GM18520 (cell line): Measurements from ENCODE around the gene MAST3.
"Not testable (repeated sequence)": the region's sequence is repeated elsewhere in the genome, so short reads cannot be mapped to it uniquely, and the experiment has no call there.

Source experiments
- ATAC-seq: cut with Tn5 transposase; IDR thresholded peaks from one replicate; pipeline ENCODE4 v1.9.1; 2021; ENCODE audit not compliant: unreplicated experiment

The MAST3 gene

GRCh38 chr19:18156841-18157464, 59.4 kb downstream of the MAST3 start:
- ATAC-seq: no peak

DNA sequence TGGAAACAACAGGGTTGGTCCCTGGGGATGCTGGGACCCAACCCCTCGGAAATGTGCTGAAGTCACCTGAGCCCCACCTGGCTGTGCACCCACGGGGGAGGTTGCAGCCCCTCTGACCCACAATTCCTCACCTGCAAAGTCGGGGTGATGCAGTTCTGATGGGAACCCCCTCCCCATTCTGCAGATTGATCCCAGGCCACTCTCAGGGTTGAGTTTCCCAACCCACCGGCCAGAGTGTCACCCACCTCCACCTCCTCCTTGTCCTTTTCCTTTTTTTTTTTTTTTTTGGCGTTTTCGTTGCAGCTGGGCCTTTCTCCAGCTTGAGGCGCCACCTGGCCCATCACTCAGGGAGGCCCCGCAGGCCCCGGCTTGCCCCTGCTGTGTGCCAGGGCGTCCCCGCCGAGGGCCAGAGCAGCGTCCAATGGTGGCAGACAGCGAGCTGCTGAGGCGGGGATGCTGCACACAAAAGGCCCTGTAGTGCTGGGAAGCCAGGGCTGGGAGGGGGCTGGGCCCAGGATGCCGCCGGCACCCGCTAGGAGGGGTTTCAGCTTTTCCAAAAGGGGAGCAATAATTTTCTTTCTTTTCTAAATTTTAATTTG, 60.0 kb downstream of the MAST3 start:
- ATAC-seq: no peak

DNA sequence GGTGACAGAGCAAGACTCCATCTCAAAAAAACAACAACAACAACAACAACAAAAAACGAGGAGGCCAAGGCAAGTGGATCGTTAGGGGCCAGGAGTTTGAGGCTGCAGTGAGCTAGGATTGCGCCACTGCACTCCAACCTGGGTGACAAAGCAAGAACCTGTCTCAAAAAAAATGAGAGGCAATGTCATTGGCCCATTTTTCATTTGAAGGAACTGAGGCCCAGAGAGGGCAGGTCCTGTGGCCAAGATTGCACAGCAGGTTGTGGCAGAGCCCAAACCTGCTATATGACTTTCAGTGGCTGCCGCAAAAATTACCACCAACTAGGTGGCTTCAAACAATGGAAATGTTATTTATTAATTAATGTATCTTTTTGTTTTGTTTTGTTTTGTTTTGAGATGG, 60.9 kb downstream of the MAST3 start:
- ATAC-seq: no peak

DNA sequence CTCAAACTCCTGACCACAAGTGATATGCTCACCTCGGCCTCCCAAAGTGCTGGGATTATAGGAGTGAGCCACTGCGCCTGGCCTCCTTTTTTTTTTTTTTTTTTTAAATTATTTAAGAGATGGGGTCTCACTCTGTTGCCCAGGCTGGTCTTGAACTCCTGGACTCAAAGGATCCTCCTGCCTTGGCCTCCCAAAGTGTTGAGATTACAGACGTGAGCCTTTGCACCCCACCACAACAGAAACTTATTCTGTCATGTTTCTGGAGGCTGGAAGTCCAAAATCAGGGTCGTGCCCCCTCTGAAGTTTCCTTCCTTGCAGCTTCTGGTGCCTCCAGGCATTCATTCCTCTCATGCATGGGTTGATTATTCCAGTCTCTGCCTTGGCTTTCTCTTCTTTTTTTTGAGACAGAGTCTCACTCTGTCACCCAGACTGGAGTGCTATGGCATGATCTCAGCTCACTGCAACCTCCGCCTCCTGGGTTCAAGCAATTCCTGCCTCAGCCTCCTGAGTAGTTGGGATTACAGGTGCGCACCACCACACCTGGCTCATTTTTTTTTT, 61.6 kb downstream of the MAST3 start:
- not testable (repeated sequence) for ATAC-seq

GRCh38 chr19:18159810-18160209, 62.2 kb downstream of the MAST3 start:
- no peak for ATAC-seq

- no peak for ATAC-seq
Observed at GRCh38 chr19:18160493-18160970, 63.0 kb downstream of the MAST3 start.

- peak; percentile 56 for ATAC-seq
Observed at GRCh38 chr19:18160971-18161635, 63.5 kb downstream of the MAST3 start.

DNA sequence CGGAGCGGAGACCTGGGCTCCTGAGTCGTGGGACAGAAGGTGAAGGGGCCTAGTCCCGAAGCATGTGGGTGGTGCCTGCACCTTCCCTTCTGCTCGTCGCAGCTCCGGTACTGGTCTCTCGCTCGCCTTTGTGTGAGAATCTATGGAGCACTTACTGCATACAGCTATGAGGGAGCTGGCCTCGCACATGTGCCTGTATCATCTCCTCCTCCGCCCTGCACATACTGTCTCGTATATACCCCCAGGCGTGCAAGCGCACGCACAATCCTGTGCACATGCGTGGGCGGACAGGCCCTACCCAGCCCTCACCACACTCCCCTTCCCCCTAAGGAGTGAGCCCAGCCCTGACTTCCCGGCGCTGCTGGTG, 64.0 kb downstream of the MAST3 start:
- no peak for ATAC-seq

- no peak for ATAC-seq
Observed at GRCh38 chr19:18164072-18164471, 66.5 kb downstream of the MAST3 start.

- no peak for ATAC-seq
Observed at GRCh38 chr19:18165794-18166544, 68.4 kb downstream of the MAST3 start.

DNA sequence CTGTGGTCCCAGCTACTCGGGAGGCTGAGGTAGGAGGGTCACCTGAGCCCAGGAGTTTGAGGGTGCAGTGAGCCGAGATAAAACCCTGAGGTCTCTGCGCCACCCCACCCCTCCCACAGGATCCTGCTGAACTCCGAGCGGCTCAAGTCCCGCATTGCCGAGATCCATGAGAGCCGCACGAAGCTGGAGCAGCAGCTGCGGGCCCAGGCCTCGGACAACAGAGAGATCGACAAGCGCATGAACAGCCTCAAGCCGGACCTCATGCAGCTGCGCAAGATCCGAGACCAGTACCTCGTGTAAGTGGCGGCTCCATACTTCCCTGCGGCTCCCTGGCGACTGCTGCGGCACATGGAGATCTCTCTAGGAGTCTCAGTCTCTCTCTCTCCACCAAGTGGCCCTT, 69.4 kb downstream of the MAST3 start:
- ATAC-seq: no peak

DNA sequence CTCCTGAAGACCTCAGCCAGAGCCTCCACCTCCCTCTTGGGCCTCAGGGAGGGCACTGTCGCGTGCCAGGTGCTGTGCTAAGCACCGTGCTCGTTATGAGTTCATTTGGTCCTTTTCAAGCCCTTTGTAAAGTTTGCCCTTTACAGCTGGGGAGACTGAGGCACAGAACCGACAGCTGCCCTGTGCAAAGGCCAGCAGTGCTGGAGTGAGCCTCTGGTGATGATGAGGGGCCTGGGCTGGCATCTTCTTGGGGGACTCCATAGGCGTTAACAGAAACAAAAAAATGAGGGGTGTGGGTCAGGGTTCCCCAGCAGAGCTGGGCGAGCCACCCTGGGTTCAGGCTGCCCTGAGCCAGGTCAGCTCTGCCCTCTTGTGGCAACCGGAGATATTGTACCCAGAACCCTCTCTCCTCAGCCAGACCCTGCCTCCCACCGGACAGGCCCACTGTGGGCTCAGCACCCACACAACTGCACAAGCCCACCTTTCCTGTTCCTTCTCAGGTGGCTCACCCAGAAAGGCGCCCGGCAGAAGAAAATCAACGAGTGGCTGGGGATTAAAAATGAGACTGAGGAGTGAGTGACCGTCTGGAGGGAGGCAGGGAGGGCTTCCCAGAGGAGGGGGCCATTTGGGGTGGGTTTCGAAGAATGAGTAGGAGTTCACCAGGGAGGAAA, 70.5 kb downstream of the MAST3 start:
- no peak for ATAC-seq

GRCh38 chr19:18168673-18169381, 71.2 kb downstream of the MAST3 start:
- ATAC-seq: no peak

DNA sequence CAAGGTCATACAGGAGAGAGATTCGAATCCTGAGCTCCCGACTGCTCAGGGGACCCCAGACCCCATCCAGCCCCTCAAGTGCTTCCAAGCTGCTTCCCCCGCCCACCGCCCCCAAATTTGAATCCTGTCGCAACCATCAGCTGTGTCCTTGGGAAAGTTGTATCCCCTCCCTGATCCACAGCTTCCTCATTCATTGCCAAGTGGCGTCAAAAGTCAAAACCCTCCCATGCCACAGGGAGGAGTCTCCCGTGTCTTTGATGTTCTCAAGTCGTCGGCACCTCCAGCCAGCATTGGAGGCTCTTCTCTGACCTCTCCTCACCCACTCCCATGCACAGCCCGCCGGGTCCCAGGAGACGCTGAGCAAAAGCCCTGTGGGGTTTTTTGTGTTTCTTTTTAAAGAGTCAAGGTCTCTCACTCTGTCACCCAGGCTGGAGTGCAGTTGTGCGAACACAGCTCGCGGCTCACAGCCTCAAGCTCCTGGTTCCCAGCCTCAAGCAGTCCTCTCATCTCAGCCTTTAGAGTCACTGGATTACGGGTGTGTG, 73.2 kb downstream of the MAST3 start:
- no peak for ATAC-seq

GRCh38 chr19:18171605-18172327, 74.2 kb downstream of the MAST3 start:
- ATAC-seq: no peak

DNA sequence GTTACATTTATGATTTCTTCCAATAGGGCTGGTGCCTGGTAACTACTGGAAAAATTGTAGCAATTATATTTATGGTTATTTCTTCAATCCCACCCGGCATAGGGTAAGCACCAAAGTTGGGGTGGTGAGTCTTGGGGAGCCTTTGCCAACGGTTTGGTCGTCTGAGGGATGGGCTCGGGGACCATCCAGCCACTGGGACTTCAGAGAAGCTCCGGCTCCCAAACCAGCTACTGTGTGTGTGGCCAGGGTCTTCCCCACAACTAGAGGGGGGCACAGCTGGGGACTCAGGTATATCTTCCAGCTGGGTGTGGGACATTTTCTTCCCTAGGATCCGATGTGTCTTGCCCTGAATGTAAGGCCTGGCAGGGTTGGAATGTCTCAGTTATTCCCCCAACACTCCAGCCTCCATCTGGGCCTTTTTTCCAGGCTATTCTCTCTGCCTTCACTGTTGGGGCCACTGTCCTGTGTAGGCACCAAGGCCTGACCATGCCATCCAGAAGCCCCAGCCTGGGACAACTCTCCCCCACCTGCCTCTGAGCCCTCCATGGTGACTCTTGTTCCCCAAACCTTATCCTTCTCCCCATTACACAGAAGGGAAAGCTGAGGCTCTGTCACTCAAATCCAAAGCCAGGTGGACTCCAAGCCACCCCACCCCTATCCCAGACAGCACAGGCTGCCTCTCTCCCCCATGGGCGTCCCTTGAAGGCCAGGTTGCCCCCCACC, 74.9 kb downstream of the MAST3 start:
- no peak for ATAC-seq

DNA sequence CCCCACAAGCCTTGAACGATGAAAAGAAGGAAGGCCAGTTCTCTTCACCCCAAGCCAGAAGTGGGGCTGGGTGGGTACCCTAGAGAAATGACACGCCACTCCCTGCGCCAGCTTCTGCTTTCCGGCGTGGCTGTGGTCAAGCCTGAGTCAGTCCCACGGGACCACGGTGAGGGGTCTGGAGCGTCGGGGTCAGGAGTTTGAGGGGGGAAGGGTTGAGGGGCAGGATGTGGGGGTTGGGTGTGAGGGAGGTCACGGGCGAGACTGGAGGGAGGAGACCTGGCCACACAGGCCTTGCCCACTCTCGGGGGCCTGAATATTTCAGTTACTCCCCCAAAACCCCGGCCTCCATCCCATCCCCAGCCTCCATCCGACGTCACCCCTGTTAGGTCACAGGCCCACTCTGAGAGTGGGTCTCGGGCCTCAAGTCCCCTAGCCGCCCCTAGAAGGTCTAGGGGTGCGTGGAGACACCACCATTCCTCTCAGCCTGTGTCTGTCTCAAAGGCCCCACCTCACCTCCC, 75.5 kb downstream of the MAST3 start:
- no peak for ATAC-seq

DNA sequence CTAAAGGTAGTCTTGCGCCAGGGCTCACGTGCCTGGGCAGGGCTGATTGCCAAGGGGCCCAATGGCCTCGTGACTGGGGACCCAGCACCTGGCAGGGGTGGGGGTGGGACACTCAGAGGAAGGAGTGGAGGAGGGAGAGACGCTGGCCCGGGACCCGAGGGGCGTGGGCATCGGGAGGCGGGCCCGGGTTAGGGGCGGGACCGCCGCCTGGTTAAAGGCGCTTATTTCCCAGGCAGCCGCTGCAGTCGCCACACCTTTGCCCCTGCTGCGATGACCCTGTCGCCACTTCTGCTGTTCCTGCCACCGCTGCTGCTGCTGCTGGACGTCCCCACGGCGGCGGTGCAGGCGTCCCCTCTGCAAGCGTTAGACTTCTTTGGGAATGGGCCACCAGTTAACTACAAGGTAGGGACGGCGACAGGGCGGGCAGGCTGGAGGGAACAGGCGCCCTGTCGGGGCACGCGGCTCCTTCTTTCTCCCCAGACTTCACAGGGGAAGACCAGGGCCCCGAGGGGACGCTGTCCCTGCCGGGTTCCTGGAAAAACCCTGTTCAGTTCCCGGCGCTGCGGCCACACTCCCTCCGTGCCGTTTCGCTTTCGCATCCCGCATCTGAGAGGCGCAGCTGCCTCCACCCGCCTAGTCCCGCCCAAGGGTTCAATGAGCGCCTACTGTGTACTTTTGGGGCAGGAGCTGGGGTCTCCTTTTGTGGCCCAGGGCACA, 76.2 kb downstream of the MAST3 start, which contains the start of gene IFI30:
IFI30 (plus strand) TSS at position 242 of the 717 bp plus-strand sequence; CDS start at position 271, 29 bp downstream.
- ATAC-seq: peak; percentile 31
